B cell (primary cell): Measurements from ENCODE around the gene F12. TPM values are rescaled to one million over a fixed set of nuclear protein-coding genes. Genes with fewer than 3 reads are reported as not detected.

Experiments used
- ATAC-seq: fragments of 200-7000 bp; cut with Tn5 transposase; one replicate; pipeline ENCODE4 v1.10.0; 2021; ENCODE audit warnings: low read depth, mild to moderate bottlenecking, moderate number of reproducible peaks, moderate library complexity
- CTCF ChIA-PET: fragments of 350-600 bp; sonication (Branson Sonifier 250); formaldehyde crosslinking; loops from one replicate; lab custom pipeline; 2021; ENCODE audit warnings: antibody characterized with exemption, inconsistent platforms; lab: Charles Lee
- POLR2A ChIA-PET: fragments of 350-600 bp; sonication (Branson Sonifier 250); formaldehyde crosslinking; loops from one replicate; lab custom pipeline; 2021; ENCODE audit warnings: antibody characterized with exemption; lab: Charles Lee
- DNase-seq: peaks from one replicate; pipeline ENCODE4 v3.0.0; 2013
- H2AFZ ChIP-seq: 2 replicates; pipeline ENCODE4 v1.6.1; 2012; ENCODE audit warnings: mild to moderate bottlenecking, low read depth, low read length; ENCODE audit not compliant: insufficient read depth, poor library complexity, severe bottlenecking
- H3K27ac ChIP-seq, 2 donors: 1 replicate in 1 of 2; 2 replicates in 1 of 2; pipeline ENCODE4 v1.5.1; 2012 to 2013; ENCODE audit warnings: low read length in 2 of 2, mild to moderate bottlenecking in 2 of 2, moderate library complexity in 1 of 2
- H3K27me3 ChIP-seq, 4 experiments: fragments of 200-600 bp in 1 of 4; sonication (generic) in 1 of 4; replicated peaks in 1 of 4; 1 replicate in 2 of 4; 2 replicates in 2 of 4; pipeline versions ENCODE4 v1.6.1 to v1.7.0; 2013 to 2016; ENCODE audit warnings: low read length in 3 of 4, mild to moderate bottlenecking in 2 of 4, mixed read lengths in 1 of 4, moderate library complexity in 1 of 4; ENCODE audit not compliant: insufficient read depth in 4 of 4, control insufficient read depth in 3 of 4; ENCODE audit errors: control extremely low read depth in 1 of 4
- H3K36me3 ChIP-seq, 2 experiments: replicated peaks in 1 of 2; 1 replicate in 1 of 2; 2 replicates in 1 of 2; pipeline versions ENCODE4 v1.6.1 to v1.7.1; 2013; ENCODE audit warnings: low read length in 1 of 2; ENCODE audit not compliant: insufficient read depth in 2 of 2, control insufficient read depth in 1 of 2; ENCODE audit errors: control extremely low read depth in 1 of 2, extremely low read depth in 1 of 2
- H3K4me1 ChIP-seq, 2 donors: fragments of 200-600 bp in 1 of 2; sonication (generic) in 1 of 2; 1 replicate in 1 of 2; 2 replicates in 1 of 2; pipeline versions ENCODE4 v1.5.1 to v1.6.1; 2013 to 2017; ENCODE audit warnings: low read length in 2 of 2; ENCODE audit not compliant: control insufficient read depth in 2 of 2, insufficient read depth in 2 of 2
- H3K4me2 ChIP-seq: replicated peaks from 2 replicates; pipeline ENCODE3; 2012; ENCODE audit warnings: mild to moderate bottlenecking, low read depth, low read length; ENCODE audit not compliant: poor library complexity, severe bottlenecking
- H3K4me3 ChIP-seq, 5 experiments: fragments of 200-600 bp in 1 of 5; sonication (generic) in 1 of 5; 1 replicate in 3 of 5; 2 replicates in 2 of 5; pipeline versions ENCODE4 v1.5.1 to v1.7.0; 2011 to 2016; ENCODE audit warnings: low read length in 4 of 5, mild to moderate bottlenecking in 4 of 5, low read depth in 2 of 5, control low read depth in 1 of 5, moderate library complexity in 1 of 5; ENCODE audit not compliant: insufficient read depth in 1 of 5; ENCODE audit errors: control extremely low read depth in 1 of 5, extremely low read depth in 1 of 5
- H3K79me2 ChIP-seq: fragments of 200-600 bp; sonication (generic); one replicate; pipeline ENCODE4 v1.6.0; 2016; ENCODE audit warnings: low read length; ENCODE audit not compliant: control insufficient read depth, insufficient read depth
- H3K9ac ChIP-seq: fragments of 200-600 bp; sonication (generic); 2 replicates; pipeline ENCODE4 v1.6.1; 2017; ENCODE audit warnings: mild to moderate bottlenecking, low read length, moderate library complexity
- H3K9me3 ChIP-seq, 3 donors: one replicate each; pipeline versions ENCODE4 v1.6.1 to v1.7.1; 2013; ENCODE audit warnings: low read length in 2 of 3; ENCODE audit not compliant: control insufficient read depth in 2 of 3, insufficient read depth in 1 of 3; ENCODE audit errors: control extremely low read depth in 1 of 3
- H4K20me1 ChIP-seq: 2 replicates; pipeline ENCODE4 v1.6.0; 2012; ENCODE audit warnings: mild to moderate bottlenecking, low read length; ENCODE audit not compliant: insufficient read depth, control insufficient read depth, poor library complexity, severe bottlenecking
- H3K27ac Mint-ChIP-seq: one replicate; pipeline ENCODE4 v1.8.0; 2021; ENCODE audit warnings: mixed read lengths
- H3K27me3 Mint-ChIP-seq: one replicate; pipeline ENCODE4 v1.8.0; 2021; ENCODE audit warnings: mixed read lengths
- H3K4me1 Mint-ChIP-seq: one replicate; pipeline ENCODE4 v1.8.0; 2021; ENCODE audit warnings: mixed read lengths
- H3K4me3 Mint-ChIP-seq: one replicate; pipeline ENCODE4 v1.8.0; 2021; ENCODE audit warnings: mixed read lengths
- H3K9me3 Mint-ChIP-seq: one replicate; pipeline ENCODE4 v1.8.0; 2022; ENCODE audit warnings: mixed read lengths; ENCODE audit not compliant: insufficient read depth
- EZH2 ChIP-seq: IDR thresholded peaks from 2 replicates; pipeline ENCODE4 v1.6.1; 2012; ENCODE audit warnings: borderline replicate concordance, low read depth, mild to moderate bottlenecking, moderate library complexity, low read length; ENCODE audit not compliant: insufficient read depth, poor library complexity, severe bottlenecking
- WGBS: methylation state at CpG from one replicate; pipeline ENCODE4 v1.1.5; 2013; ENCODE audit warnings: missing lambda C conversion rate; ENCODE audit not compliant: insufficient coverage; 5-methylcytosine and 5-hydroxymethylcytosine counted together
- intact Hi-C: fragments of 100-400 bp; cut with micrococcal nuclease; formaldehyde crosslinking; loops from one replicate; pipeline ENCODE4 v1.10.0; 2022
- polyA plus RNA-seq: library from polyadenylated mRNA; depleted of rRNA; stranded (reverse); fragments of >200 nt; gene quantifications from 2 replicates; pipeline ENCODE4 v1.2.3, GENCODE V29; 2012
- total RNA-seq, 2 donors: library from RNA; stranded (reverse); fragments of 120-200 nt in 1 of 2; gene quantifications; 1 replicate in 1 of 2; 2 replicates in 1 of 2; pipeline versions ENCODE4 v1.2.3 to v1.2.4, GENCODE V29; 2013 to 2022
- TF ChIP-seq, protein P1 (sequence below): fragments of 200-600 bp; IDR thresholded peaks from one replicate; pipeline ENCODE4 v1.8.0; 2022; ENCODE audit warnings: antibody characterized with exemption, mild to moderate bottlenecking

F12 gene
- total and polyA plus RNA-seq, 2 donors (not counting 1 experiment from before 2014, with no cell fraction given) = 3.1 TPM; not detected in 1

DNA sequence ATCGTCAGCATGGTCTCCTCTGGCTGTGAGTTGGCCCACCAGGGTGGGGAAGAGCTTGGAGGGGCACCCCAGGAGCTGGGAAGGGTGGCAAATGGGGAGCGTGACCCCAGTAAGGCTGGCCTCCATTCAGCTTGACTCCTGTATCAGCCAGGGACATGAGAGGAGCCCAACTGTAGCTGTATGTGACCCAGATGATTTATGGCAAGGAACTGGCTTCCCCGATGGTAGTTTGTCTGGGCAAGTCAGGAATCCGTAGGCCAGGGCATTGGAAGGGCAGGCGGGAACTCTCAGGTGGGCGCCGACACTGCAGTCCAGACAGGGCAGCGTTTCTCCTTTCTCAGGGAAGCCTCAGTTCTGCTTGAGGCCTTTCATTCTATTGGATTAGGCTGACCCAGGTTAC lies 22.8 kb downstream of the F12 start:
- TF ChIP-seq, protein P1, sequence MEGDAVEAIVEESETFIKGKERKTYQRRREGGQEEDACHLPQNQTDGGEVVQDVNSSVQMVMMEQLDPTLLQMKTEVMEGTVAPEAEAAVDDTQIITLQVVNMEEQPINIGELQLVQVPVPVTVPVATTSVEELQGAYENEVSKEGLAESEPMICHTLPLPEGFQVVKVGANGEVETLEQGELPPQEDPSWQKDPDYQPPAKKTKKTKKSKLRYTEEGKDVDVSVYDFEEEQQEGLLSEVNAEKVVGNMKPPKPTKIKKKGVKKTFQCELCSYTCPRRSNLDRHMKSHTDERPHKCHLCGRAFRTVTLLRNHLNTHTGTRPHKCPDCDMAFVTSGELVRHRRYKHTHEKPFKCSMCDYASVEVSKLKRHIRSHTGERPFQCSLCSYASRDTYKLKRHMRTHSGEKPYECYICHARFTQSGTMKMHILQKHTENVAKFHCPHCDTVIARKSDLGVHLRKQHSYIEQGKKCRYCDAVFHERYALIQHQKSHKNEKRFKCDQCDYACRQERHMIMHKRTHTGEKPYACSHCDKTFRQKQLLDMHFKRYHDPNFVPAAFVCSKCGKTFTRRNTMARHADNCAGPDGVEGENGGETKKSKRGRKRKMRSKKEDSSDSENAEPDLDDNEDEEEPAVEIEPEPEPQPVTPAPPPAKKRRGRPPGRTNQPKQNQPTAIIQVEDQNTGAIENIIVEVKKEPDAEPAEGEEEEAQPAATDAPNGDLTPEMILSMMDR = no peak
- WGBS = 89% methylated on average over 8 of the region's 8 CpGs
- Mint-ChIP-seq H3K9me3 (no peaks in the 10 kb centered on the region), H3K27me3 (peaks cover 24% of the 10 kb centered on the region), H3K4me3 (no peak overlapping the region), H3K4me1 (peaks cover 25% of the 10 kb centered on the region), H3K27ac (no peak overlapping the region)
- Histone ChIP-seq H4K20me1 (no peaks in the 10 kb centered on the region), H3K79me2 (no peaks in the 10 kb centered on the region), H3K4me1 (peaks cover 14 to 24% of the 10 kb centered on the region in 2 donors), H3K27ac (no peak overlapping the region), H3K27me3 (peaks cover 0 to 16% (median 0%) of the 10 kb centered on the region in 4 experiments), H3K9me3 (no peaks in the 10 kb centered on the region), H2AFZ (no peak overlapping the region), H3K4me3 (no peak overlapping the region), H3K9ac (no peak overlapping the region), H3K4me2 (no peak overlapping the region), H3K36me3 (no peaks in the 10 kb centered on the region)
- CTCF ChIA-PET = interaction anchor here (1.0 to 10.1 kb wide), 3 partner anchors 17 to 77 kb away, joined by 3 to 186 read pairs (median 6); no protein-coding TSS in a partner anchor
- POLR2A ChIA-PET = no interaction called here
- no peak for ATAC-seq
- no peak for DNase-seq
- intact Hi-C loops = no loop called here

DNA sequence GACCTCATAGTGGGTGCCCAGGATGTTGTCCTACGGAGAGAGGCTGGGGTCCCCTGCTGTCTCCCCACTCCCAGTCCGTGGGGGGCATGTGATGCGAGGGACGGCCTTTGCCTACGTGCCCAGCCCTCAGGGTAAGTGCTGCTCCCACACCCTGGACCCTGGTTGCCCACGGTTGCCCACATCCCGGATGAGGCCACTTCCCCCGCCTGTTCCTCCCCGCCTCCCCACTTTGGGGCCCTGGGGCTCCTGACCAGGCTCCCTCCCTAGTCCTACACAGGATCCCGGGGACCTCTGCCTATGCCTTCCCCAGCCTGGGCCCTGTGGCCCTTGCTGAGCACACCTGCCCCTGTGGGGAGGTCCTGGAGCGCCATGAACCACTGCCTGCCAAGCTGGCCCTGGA lies 23.6 kb downstream of the F12 start:
- 61% methylated on average over 11 of the region's 11 CpGs for WGBS
- Histone ChIP-seq H3K79me2 (no peaks in the 10 kb centered on the region), H3K4me3 (no peak overlapping the region), H3K9ac (no peak overlapping the region), H3K4me1 (peaks cover 13 to 22% of the 10 kb centered on the region in 2 donors), H4K20me1 (no peaks in the 10 kb centered on the region), H3K4me2 (no peak overlapping the region), H3K27ac (no peak overlapping the region), H2AFZ (no peak overlapping the region), H3K36me3 (no peaks in the 10 kb centered on the region), H3K27me3 (peaks cover 0 to 16% (median 0%) of the 10 kb centered on the region in 4 experiments), H3K9me3 (no peaks in the 10 kb centered on the region)
- TF ChIP-seq, protein P1 = no peak
- TF ChIP-seq EZH2 = no peak
- peaks cover 25% of the 10 kb centered on the region for H3K4me1 Mint-ChIP-seq
- ATAC-seq (no peak), DNase-seq (no peak)
- intact Hi-C loops = no loop called here
- peaks cover 24% of the 10 kb centered on the region for H3K27me3 Mint-ChIP-seq
- H3K9me3 Mint-ChIP-seq = no peaks in the 10 kb centered on the region
- ChIA-PET CTCF (interaction anchor here (1.2 to 10.1 kb wide), 2 partner anchors 18 to 70 kb away, joined by 6 to 186 read pairs; no protein-coding TSS in a partner anchor), POLR2A (no interaction called here)
- H3K27ac Mint-ChIP-seq = no peak overlapping the region
- no peak overlapping the region for H3K4me3 Mint-ChIP-seq
